MCF 10A (cell line): ENCODE measurements around the gene POGZ. TPM values are rescaled to one million over a fixed set of nuclear protein-coding genes. Genes with fewer than 3 reads are reported as not detected.

ENCODE experiments used
- BruUV-seq: library from RNA; stranded (reverse); fragments of 400-500 nt; replicated peaks from 2 replicates; lab custom pipeline; 2021; lab: Mats Ljungman, UMichigan
- CTCF ChIA-PET: fragments of 300-600 bp; sonication (Branson Sonifier 250); formaldehyde crosslinking; extraction: SDS; loops from one replicate; lab custom pipeline; 2021; ENCODE audit warnings: antibody characterized with exemption, inconsistent platforms; lab: Yijun Ruan, JAX
- POLR2A ChIA-PET: fragments of 300-600, 350-650 bp; sonication (Branson Sonifier 250); formaldehyde crosslinking; extraction: SDS; loops from one replicate; lab custom pipeline; 2020; ENCODE audit warnings: antibody characterized with exemption, inconsistent platforms; lab: Yijun Ruan, JAX
- DNase-seq: peaks from one replicate; pipeline ENCODE4 v3.0.0-alpha.2; 2018; ENCODE audit not compliant: unreplicated experiment
- H3K27ac Mint-ChIP-seq: one replicate; pipeline ENCODE4 v1.8.0; 2022; ENCODE audit warnings: mild to moderate bottlenecking, low read depth, mixed read lengths; ENCODE audit not compliant: unreplicated experiment
- H3K27me3 Mint-ChIP-seq: one replicate; pipeline ENCODE4 v1.8.0; 2022; ENCODE audit warnings: mixed read lengths; ENCODE audit not compliant: insufficient read depth, unreplicated experiment
- H3K36me3 Mint-ChIP-seq: one replicate; pipeline ENCODE4 v1.8.0; 2022; ENCODE audit warnings: mild to moderate bottlenecking, moderate library complexity, mixed read lengths; ENCODE audit not compliant: insufficient read depth, unreplicated experiment
- H3K4me1 Mint-ChIP-seq: one replicate; pipeline ENCODE4 v1.8.0; 2022; ENCODE audit warnings: mixed read lengths; ENCODE audit not compliant: insufficient read depth, unreplicated experiment
- H3K4me3 Mint-ChIP-seq: one replicate; pipeline ENCODE4 v1.8.0; 2022; ENCODE audit warnings: mild to moderate bottlenecking, moderate library complexity, mixed read lengths; ENCODE audit not compliant: unreplicated experiment
- H3K9me3 Mint-ChIP-seq: one replicate; pipeline ENCODE4 v1.8.0; 2022; ENCODE audit warnings: mixed read lengths; ENCODE audit not compliant: unreplicated experiment
- intact Hi-C: fragments of 100-400 bp; cut with micrococcal nuclease; formaldehyde crosslinking; loops from 2 replicates; pipeline ENCODE4 v1.14.1; 2022
- total RNA-seq: library from RNA; stranded (reverse); gene quantifications from 2 replicates; pipeline ENCODE4 v1.2.3, GENCODE V29; 2022
- TF ChIP-seq, protein P1 (sequence below): fragments of 200-600 bp; IDR thresholded peaks from one replicate; pipeline ENCODE4 v1.8.0; 2022; ENCODE audit warnings: antibody characterized with exemption, mild to moderate bottlenecking; ENCODE audit not compliant: unreplicated experiment

The POGZ gene
- total RNA-seq, 1 experiment from 2014 or later: 92.2 TPM

DNA sequence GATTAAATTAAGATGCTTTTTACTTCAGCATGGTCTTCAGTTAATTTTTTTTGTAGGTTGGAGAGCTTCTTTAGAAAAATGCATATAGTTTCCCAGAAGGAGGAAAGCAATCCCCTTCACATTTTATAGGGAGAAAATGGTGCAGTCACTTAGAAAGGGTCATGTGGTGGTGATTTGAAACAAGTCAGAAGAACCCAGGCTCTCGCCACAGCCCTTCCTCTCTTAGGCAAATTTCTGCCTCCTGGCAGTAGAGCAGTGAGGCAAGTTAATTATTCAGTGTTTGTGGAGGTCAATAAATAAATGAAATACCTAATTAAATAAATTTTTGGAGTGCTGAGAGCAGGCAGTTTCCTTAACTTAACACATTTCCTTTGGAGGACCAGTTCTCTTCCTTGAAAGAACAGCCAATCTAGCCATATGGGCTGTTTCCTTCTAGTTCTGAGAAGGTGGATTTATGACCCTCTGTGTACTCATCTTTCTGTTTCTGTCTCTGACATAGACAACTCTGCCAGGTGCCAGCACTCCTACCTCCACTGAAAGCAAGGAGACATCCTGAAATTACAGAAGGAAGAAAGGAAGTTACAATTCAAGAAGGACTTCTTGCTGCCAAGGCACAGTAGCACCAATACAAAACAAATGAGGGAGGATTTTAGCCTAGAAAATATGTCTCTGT lies 19.0 kb upstream of the POGZ start:
- H3K4me1 Mint-ChIP-seq: no peaks in the 10 kb centered on the region
- TF ChIP-seq, protein P1, sequence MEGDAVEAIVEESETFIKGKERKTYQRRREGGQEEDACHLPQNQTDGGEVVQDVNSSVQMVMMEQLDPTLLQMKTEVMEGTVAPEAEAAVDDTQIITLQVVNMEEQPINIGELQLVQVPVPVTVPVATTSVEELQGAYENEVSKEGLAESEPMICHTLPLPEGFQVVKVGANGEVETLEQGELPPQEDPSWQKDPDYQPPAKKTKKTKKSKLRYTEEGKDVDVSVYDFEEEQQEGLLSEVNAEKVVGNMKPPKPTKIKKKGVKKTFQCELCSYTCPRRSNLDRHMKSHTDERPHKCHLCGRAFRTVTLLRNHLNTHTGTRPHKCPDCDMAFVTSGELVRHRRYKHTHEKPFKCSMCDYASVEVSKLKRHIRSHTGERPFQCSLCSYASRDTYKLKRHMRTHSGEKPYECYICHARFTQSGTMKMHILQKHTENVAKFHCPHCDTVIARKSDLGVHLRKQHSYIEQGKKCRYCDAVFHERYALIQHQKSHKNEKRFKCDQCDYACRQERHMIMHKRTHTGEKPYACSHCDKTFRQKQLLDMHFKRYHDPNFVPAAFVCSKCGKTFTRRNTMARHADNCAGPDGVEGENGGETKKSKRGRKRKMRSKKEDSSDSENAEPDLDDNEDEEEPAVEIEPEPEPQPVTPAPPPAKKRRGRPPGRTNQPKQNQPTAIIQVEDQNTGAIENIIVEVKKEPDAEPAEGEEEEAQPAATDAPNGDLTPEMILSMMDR: no peak
- ChIA-PET POLR2A (interaction anchor here (0.7 to 2.1 kb wide), 4 partner anchors 10 to 68 kb away, joined by 3 to 9 read pairs (median 3); partner anchors contain the start of gene POGZ), CTCF (interaction anchor here (0.7 to 1.4 kb wide), 3 partner anchors 13 to 52 kb away, joined by 3 read pairs; no protein-coding TSS in a partner anchor)
- H3K36me3 Mint-ChIP-seq: no peaks in the 10 kb centered on the region
- H3K4me3 Mint-ChIP-seq: no peak overlapping the region
- no peak overlapping the region for H3K27ac Mint-ChIP-seq
- no peaks in the 10 kb centered on the region for H3K27me3 Mint-ChIP-seq
- BruUV-seq: no TSS peak
- H3K9me3 Mint-ChIP-seq: peaks cover 7% of the 10 kb centered on the region
- DNase-seq: no peak
- intact Hi-C loops: no loop called here

DNA sequence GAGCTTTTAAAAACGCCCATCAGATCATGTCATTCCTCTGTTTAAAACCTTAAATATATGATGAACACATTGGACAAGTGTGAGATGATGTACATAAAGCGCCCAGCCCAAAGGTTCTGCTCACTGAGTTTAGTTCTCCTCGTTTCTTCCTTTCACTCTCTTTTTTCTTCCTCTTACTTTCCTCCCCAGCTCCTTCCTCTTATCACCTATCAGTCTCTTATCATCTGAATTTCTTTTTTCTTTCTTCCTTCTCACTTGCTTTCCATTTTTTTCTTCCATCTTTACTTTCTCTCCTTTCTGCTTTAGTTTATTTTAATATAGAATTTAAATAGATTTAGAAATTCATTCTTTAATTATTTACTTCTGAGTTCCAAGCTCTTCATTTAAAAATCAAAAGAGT lies 17.8 kb upstream of the POGZ start:
- H3K4me3 Mint-ChIP-seq: no peak overlapping the region

DNA sequence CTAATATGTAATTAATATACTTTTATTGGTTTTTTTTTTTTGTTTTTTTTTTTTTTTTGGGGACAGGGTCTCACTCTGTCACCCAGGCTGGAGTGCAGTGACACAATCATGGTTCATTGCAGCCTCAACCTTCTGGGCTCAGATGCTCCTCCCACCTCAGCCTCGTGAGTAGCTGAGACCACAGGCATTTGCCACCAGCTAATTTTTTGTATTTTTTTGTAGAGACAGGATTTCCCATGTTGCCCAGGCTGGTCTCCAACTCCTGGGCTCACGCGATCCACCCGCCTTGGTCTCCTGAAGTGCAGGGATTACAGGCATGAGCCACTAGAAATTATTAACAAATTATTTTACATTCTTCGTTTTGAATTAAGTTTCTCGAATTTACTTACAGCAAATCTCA lies 16.8 kb upstream of the POGZ start:
- no TSS peak for BruUV-seq
- Mint-ChIP-seq H3K4me1 (no peaks in the 10 kb centered on the region), H3K36me3 (no peaks in the 10 kb centered on the region), H3K9me3 (peaks cover 7% of the 10 kb centered on the region), H3K4me3 (no peak overlapping the region), H3K27ac (no peak overlapping the region), H3K27me3 (no peaks in the 10 kb centered on the region)
- ChIA-PET POLR2A (interaction anchor here (5.5 kb wide), 1 partner anchor 17 kb away, joined by 30 read pairs; the partner anchor contains the start of gene POGZ), CTCF (interaction anchor here (0.7 kb wide), 1 partner anchor 361 kb away, joined by 3 read pairs; no protein-coding TSS in a partner anchor)
- intact Hi-C loops: no loop called here
- TF ChIP-seq, protein P1: no peak
- no peak for DNase-seq

More for the DNA sequence above, 17.8 kb upstream of the POGZ start:
- TF ChIP-seq, protein P1: no peak
- DNase-seq: no peak
- POLR2A ChIA-PET: interaction anchor here (1.2 to 1.3 kb wide), 2 partner anchors 12 to 17 kb away, joined by 3 to 4 read pairs; no protein-coding TSS in a partner anchor
- no peaks in the 10 kb centered on the region for H3K27me3 Mint-ChIP-seq
- no peak overlapping the region for H3K27ac Mint-ChIP-seq
- no peaks in the 10 kb centered on the region for H3K36me3 Mint-ChIP-seq
- H3K9me3 Mint-ChIP-seq: peaks cover 7% of the 10 kb centered on the region
- intact Hi-C loops: no loop called here
- H3K4me1 Mint-ChIP-seq: no peaks in the 10 kb centered on the region
- BruUV-seq: no TSS peak
- CTCF ChIA-PET: interaction anchor here (0.7 to 1.4 kb wide), 4 partner anchors 10 to 33 kb away, joined by 3 to 5 read pairs (median 3); no protein-coding TSS in a partner anchor

DNA sequence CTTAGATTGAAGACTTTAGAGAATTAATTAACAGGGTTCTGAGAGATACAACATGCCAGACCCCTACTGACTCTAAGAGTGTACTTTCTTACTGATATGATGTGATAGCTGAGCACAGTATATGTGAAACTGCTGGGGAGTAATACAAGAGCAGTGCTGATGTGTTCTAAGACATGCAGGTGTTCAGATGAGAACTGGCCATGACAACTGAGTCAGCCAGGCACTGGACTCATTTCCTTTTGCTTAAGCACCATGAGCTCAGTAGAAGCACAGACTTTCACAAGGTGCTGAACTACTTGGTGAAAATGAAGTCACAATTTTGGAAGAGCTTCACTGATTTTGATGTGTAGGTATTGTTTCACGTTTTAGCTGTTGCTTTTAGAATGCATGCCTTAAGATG lies 15.9 kb upstream of the POGZ start:
- no peak for DNase-seq
- TF ChIP-seq, protein P1: no peak
- Mint-ChIP-seq H3K36me3 (no peaks in the 10 kb centered on the region), H3K9me3 (no peaks in the 10 kb centered on the region), H3K27me3 (no peaks in the 10 kb centered on the region), H3K4me1 (no peaks in the 10 kb centered on the region), H3K27ac (no peak overlapping the region), H3K4me3 (no peak overlapping the region)
- CTCF ChIA-PET: interaction anchor here (0.5 to 2.3 kb wide), 7 partner anchors 10 to 552 kb away, joined by 3 to 9 read pairs (median 3); no protein-coding TSS in a partner anchor
- intact Hi-C loops: no loop called here
- no TSS peak for BruUV-seq
- POLR2A ChIA-PET: interaction anchor here (1.0 to 5.5 kb wide), 7 partner anchors 8 to 68 kb away, joined by 3 to 30 read pairs (median 4); partner anchors contain the start of gene POGZ
